HG02840 (cell line): ENCODE data around the gene NUDT3.

Experiments used
- ATAC-seq: cut with Tn5 transposase; IDR thresholded peaks from one replicate; pipeline ENCODE4 v1.9.1; 2021; ENCODE audit warnings: mild to moderate bottlenecking, moderate library complexity, moderate number of reproducible peaks; ENCODE audit not compliant: unreplicated experiment, low FRiP score

Gene NUDT3

GRCh38 chr6:34231566-34232336 lies 160.7 kb downstream of the NUDT3 start:
- no peak for ATAC-seq

GRCh38 chr6:34230653-34231371 lies 161.7 kb downstream of the NUDT3 start:
- ATAC-seq = no peak

GRCh38 chr6:34229877-34230276 lies 162.6 kb downstream of the NUDT3 start:
- no peak for ATAC-seq
